GM21515 (cell line): ENCODE measurements around the gene SLIT2.

Experiments used
- ATAC-seq: cut with Tn5 transposase; IDR thresholded peaks from one replicate; pipeline ENCODE4 v1.9.1; 2021; ENCODE audit not compliant: unreplicated experiment

SLIT2 gene, protein sequence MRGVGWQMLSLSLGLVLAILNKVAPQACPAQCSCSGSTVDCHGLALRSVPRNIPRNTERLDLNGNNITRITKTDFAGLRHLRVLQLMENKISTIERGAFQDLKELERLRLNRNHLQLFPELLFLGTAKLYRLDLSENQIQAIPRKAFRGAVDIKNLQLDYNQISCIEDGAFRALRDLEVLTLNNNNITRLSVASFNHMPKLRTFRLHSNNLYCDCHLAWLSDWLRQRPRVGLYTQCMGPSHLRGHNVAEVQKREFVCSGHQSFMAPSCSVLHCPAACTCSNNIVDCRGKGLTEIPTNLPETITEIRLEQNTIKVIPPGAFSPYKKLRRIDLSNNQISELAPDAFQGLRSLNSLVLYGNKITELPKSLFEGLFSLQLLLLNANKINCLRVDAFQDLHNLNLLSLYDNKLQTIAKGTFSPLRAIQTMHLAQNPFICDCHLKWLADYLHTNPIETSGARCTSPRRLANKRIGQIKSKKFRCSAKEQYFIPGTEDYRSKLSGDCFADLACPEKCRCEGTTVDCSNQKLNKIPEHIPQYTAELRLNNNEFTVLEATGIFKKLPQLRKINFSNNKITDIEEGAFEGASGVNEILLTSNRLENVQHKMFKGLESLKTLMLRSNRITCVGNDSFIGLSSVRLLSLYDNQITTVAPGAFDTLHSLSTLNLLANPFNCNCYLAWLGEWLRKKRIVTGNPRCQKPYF (N-terminal part only)

DNA sequence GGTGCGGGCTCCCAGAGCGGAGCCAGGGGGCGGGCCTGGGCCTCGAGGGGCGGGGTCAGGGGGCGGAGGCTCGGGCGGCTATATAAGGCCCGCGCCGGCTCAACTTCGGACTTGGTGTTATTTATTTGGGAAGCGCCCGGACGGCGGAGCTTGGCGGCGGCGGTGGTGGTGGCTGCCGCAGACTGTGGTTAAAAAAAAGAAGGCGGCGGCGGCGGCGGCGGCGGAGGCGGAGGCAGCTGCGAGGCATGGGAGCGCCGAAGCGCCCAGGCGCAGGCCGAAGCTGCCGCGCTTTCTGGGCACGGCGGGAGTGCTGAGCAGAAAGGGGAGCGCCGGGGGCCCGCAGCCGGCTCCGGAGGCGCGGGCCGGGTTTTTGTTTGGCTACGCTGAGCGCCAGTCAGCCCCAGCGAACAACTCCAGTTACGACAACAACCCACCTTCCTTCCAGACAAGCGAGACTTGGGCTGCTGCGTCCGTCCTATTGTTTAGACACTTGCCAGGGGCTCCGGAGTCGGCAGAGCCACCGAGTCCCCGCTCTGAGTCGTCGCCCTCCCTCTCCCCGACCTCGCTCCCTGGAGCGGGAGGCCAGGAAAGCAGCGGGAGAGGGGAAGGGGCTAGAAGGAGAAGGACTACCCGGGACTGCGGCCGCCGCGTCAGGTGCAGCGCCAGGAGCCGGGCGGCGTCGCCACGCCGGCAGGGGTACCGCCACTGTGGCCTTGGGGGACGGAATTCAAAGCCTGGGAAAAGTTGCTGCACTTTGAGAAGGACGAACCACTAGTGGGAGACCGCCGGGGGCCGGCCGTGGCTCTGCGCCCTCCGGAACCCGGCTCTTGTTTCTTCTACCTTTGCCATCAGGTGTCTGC is at the start of gene SLIT2:
TSS of gene SLIT2 (plus strand) at position 110 of the 860 bp plus-strand sequence. CDS start 1,911 bp downstream, outside the sequence.
- peak; percentile 64 for ATAC-seq

DNA sequence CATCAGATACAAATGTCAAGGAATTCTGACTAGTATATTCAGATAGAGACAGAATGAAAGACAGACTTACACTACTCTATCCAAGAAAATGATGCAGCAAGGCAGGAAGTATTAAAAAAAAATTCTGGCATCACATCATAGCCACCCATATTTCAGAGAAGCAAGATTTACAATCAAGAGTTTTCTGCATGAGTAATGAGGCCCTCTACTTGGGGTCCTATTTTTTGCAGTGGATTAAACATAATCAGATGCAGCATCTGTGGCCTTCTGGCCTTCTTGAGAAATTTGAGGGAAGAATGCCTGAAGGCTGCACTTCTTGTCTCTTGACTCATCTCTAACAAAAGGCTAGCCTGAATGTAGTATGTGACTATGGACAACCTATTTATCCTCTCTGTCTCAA is 48.2 kb upstream of the SLIT2 start:
- ATAC-seq = no peak

DNA sequence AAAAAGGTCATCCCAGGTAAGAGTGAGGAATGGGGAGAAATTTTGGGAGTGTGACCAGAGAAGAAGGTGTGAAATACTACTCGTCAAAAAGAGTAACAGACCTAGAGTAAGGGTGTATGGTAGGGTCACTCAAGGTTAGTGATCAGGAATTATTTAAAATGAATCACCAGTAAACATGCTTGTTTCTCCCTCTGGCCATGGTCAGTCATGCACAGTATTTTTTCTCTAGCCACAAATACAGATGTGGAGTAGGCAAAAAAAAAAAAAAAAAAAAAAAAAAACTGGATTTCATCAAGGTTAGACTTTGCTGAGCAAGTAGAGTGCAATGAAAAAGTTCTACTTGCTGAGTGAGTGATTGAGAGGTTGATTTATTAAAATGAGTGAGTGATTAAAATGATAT is 34.2 kb upstream of the SLIT2 start:
- ATAC-seq = no peak

DNA sequence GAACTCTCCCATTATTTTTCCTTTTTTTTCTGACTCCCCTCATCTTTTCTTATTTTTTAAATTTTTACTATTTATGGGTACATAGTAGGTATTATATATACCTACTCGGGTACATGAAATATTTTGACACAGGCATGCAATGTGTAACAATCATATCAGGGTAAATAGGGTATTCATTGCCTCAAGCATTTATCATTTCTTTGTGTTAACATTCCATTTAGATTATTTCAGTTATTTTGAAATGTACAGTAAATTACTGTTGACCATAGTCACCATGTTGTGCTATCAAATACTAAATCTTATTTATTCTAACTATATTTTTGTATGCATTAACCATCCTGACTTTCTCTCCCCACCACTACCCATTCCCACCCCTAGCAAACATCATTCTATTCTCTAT is 33.8 kb upstream of the SLIT2 start:
- no peak for ATAC-seq

DNA sequence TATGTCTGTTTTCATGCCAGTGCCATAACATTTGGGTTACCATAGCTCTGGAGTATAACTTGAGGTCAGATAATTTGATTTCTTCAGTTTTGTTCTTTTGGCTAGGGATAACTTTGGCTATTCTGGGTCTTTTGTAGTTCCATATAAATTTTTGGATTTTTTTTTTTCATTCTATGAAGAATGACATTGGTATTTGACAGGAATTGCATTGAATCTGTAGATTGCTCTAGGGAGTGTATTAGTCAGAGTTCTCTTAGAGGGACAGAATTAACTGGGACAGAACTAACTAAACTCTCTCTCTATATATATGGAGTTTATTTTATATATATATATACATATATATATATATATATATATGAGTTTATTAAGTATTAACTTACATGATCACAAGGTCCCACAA is 32.2 kb upstream of the SLIT2 start:
- ATAC-seq = no peak

DNA sequence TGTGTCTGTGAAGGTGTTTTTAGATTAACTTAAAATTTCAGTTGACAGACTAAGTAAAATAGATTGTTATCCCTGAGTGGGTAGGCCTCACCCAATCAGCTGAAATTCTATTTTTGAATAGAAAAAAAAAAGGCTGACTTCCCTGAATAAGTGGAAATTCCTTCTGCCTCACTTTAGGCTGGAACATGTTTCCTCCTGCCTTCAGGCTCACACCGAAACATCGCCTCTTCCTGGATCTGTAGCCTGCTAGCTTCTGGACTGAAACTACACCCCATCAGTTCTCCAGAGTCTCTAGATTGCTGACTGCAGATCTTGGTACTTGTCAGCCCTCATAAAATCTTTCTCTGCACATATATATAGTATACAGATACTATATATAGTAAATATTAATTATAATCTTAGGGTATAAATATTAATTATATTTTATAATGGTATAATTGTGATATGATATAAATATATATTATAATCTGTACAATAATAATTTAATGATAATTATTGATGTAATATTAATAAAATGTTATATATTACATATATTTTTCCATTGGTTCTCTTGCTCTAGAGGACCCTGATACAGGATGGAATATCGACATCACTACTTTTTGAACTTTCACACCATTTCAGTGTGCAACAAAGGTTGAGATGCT is 13.7 kb upstream of the SLIT2 start:
- ATAC-seq = no peak

DNA sequence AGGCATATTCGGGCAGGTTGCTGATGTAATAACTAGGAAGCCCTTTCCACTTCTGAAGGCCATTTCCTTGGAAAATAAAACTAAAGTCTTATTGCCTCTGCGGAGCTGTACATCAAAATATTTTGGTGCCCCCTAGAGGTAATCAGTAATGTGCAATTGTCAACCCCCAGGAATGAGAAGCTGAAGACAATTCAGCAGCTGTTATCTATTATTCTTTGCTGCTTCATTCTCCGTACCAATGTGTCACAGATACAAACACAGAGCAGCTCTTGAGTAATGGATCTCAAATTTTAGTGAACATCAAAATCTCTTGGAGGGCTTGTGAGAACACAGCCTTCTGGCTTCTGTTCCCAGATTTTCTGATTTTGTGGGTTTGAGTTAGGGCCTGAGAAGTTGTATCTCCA is 3.5 kb upstream of the SLIT2 start:
- ATAC-seq = no peak

DNA sequence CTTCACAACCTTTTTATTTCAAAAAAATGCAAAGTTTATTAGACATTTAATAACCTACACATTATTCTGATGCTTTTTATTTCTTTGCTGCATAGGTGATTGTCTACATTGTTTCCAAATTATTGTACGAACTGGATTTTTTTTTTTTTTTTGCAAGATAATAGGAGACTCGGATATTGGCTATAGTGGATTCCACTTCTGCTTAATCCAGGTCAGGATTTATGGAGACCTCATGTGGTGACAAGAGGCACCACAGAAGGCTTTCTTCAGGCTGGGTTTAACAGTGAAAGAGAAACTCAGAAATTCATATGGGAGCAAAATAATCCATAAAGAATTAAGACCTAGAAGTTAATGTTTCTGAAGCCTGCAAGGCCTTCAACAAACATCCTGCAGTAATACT is 2.4 kb upstream of the SLIT2 start:
- no peak for ATAC-seq

DNA sequence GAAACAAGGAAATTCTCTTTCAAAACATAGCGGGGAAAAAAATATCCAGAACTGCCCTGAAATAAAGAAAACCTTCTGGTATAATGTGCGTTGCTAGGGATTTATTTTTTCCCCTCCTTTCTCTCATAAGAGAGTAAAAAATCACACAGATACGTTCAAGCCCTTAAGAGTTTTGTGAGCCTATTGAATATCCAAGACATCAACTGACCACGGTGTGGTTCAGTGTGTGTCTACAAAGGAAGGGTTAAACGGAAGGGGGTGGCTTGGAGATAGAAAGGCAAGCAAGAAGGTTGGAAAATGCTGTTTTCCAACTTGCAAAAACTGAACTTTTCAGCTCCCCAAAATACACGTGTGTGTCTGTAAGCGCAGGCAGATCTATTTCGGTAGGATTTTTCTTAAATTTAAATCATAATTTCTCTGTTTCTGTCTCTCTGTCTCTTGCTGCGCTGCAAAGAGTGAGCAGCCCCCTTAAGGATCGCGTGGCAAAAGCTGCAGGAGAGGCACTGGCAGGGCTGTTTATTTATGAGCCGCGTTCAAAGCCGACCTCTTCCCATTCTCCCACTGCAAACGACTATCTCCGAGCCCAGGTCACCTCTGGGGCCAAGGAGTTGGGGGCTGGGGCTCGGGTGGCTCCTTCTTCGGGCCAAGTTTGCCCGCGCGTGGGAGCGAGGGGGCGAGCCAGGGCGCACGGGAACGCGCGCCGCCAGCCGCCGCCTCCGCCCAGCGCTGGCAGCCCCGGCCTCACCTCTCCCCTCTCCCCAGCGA is 492 bp upstream of the SLIT2 start:
- no peak for ATAC-seq

DNA sequence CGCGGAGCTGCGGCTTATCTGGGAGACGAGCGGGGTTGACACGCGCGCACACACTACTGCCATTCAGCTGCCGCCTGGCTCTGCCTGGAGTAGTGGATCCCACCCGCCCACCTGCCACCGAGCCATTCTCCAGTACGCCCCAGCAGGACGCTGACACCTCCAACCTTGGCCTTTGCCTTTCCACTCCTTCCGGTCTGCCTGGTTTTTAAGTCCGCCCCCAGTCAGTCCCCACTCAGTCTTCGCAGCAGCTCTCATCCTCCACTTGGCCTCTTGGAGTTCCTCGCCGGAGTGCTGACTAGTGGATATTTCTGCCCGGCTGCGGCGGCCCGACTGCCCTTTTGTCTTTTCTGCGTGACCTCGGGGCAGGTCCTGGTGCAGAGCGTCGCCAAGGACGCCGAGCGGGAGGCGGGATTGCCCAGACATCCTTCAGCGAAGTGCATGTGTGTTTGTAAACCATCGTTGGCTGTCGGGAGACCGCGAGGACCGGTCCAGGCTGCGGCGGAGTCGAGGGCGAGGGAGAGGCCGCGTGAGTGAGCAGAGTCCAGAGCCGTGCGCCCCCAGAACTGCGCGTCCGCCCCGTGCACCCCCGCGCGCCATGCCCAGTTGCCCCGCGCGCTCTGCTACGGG is 1.1 kb downstream of the SLIT2 start:
- no peak for ATAC-seq

DNA sequence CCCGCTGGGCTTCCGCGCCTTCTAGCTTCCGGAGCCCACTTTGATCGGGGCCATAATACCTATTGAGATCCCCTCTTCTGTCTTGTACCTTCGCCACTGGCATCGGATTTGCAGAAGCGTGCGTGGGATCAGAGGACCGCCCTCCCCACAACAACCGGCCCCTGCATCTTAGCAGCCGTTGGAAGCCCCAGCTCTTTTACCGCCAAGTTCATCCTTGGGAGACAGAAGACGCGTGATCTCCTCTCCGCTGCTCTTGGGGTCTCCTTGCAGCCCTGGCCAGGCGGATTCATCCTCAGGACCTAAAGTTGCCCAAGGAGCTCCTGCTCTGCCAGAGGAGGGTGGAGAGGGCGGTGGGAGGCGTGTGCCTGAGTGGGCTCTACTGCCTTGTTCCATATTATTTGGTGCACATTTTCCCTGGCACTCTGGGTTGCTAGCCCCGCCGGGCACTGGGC is 1.6 kb downstream of the SLIT2 start:
- ATAC-seq = no peak

DNA sequence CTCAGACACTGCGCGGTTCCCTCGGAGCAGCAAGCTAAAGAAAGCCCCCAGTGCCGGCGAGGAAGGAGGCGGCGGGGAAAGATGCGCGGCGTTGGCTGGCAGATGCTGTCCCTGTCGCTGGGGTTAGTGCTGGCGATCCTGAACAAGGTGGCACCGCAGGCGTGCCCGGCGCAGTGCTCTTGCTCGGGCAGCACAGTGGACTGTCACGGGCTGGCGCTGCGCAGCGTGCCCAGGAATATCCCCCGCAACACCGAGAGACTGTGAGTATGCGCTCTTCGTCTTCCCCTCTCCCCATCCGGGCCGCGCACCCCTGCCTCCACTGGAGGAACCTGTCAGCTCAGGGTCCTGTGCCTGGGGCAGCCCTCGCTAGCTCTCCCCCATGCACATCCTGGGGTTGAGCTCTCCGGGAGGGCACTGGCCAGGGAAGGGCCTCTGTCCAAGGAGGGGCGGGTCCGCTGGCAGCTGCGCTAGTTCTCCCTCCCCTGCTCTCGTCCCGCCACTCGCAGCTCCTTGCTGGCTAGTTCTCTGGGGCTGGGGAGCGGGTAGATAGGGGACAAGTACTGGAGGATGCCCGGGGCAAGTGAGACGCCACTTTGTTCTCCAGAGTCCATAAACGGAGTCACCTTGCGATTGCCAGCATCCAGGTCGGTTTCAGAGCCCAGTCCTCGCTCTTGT is 2.2 kb downstream of the SLIT2 start:
- no peak for ATAC-seq

DNA sequence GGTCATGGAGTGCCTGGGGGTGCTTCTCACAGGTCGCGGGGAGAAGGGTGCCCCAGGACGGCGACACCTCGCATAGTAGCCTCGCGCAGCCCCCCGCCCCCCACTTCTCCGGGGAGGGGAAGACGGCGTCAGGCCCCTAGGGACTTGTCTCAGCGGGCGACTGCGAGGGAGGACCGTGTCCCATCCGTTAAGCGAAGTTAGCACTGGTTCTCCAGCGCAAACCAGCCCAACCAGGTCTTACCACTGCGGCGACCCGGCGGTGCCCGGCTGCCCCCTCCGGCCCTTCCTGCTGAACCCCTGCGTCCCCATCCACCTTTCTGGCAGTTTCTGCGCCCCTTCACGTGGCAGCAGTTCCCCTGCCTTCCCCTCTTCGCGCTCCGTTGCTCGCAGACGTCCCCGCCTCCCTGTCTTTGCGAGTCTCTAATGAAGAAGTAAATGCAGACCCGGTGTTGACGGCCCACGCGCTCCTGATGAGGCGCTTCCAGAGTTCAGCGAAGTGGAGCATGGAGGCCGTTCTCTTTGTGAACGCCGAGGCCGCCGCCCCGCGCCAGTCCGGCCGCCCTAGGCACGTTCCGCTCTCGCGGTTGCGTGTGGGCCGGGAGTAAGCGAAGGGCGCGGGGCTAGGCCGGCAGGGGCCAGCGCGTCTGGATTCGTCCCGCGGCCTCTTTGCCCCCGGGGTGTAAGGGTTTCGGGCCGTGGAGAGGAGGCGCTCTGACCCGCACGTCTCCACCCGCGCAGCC is 3.0 kb downstream of the SLIT2 start:
- ATAC-seq = no peak

DNA sequence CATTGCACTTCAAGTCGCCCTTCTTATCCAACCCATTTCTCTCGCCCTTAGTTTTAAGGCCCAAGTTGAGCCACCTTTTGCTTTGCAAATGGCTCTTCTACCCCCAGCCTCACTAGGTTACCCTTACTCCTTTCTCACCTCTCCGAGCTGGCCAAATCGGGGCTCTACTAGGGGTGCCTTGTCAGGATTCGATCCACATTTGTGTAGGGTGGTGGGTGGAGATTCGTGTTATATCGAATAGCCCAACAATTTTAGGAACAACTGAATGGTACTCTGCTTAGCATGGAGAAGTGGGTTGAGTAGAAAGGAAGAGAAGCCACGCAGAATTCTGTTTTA is 3.5 kb downstream of the SLIT2 start:
- ATAC-seq = no peak

DNA sequence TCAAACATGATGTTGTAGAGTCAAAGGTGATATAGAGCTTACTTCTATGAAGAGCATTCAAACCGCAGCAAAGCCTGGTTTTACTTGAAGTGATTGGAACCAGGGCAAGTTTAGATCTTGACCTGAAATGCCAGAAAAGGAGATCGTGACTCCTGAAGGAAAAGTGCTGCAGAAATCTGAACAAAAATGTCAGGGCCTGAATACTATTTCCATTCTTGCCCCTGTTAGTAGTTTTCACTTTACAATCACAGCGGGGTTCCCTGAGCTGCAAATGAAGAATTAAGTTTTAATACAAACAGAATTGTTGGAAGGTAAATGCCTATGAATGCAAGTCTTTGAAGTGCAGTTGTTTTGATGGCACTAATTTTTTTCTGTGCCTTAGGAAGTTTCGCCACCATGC is 4.1 kb downstream of the SLIT2 start:
- ATAC-seq = no peak

DNA sequence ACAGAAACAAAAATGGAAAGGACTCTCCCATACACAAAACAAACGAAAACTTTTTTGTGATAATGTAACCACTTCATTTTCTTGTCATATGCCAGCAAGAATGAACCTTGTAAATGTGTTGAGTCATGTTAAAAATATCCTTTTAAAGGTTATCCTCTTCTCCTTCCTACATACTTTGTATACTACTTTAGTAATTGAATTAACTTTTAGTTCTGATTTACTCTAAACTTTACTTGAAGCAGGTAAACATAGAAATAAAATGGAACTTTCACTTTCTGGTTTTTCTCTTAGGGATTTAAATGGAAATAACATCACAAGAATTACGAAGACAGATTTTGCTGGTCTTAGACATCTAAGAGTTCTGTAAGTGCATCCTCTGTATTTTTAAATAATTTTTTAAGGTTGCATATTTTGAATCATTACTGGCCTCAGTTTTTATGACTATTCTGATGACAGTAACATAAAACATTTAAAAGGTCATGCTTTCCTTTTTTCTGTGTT is 4.7 kb downstream of the SLIT2 start:
- ATAC-seq = no peak

DNA sequence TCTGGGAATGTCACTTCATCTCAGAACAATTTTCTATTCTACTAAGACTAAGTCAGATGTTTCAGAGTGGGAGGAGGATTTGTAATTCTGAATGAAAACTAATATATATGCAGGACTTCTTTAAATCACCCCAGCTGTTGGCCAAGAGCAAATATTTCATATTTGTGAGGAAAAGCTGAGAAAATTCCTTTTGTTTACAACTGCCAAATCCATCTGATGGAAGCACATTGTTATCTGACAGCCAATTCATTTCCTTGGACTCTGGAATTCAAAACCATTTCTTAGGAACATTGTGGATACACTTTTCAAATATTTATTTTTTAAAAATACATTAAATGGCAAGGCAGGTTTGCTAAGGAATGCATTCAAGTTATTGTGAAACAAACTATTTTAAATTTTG is 8.0 kb downstream of the SLIT2 start:
- ATAC-seq = no peak

DNA sequence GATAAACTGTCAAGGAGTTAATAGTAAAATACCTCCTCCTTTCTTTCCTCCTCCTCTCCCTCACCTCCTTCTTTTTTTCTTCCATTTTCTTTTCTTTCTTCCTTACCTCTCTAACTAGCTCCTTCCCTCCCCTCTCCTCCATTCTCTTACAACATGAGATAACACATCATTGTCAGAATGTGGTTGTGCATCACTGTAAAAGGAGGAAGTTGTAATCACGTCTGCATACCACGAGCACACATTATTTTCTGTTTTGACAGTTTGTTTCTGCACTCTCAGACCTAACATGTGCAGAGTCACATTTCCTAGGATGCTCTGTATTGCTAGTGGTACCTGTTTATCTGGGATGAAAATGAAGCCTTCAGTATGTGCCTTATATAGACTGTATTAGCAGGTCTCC is 9.1 kb downstream of the SLIT2 start:
- no peak for ATAC-seq

DNA sequence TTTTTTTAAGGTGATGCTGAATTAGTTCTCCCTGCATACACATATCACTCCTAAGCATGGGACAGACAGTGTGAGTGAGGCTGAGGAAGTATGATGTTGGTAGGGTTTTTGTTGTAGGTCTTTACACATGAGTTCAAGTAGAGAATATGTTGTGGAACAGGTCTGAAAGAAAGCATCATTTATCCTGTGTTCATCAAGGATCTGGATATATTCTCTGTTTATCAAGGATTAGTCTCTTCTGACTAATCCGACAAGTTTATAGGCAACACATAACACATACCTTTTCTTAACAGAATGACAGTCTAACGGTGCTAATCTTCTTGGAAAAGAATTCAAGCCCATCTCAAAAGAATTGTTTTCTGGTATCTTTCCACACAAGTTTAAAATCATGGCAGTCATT is 10.5 kb downstream of the SLIT2 start:
- no peak for ATAC-seq
